ENCODE data around the gene SNED1. TPM values are rescaled to one million over a fixed set of nuclear protein-coding genes. Genes with fewer than 3 reads are reported as not detected.

SNED1 gene
- polyA plus RNA-seq = under 1 TPM in 2 of 3 donors, not detected in 1; 0.24 to 0.56 TPM

DNA sequence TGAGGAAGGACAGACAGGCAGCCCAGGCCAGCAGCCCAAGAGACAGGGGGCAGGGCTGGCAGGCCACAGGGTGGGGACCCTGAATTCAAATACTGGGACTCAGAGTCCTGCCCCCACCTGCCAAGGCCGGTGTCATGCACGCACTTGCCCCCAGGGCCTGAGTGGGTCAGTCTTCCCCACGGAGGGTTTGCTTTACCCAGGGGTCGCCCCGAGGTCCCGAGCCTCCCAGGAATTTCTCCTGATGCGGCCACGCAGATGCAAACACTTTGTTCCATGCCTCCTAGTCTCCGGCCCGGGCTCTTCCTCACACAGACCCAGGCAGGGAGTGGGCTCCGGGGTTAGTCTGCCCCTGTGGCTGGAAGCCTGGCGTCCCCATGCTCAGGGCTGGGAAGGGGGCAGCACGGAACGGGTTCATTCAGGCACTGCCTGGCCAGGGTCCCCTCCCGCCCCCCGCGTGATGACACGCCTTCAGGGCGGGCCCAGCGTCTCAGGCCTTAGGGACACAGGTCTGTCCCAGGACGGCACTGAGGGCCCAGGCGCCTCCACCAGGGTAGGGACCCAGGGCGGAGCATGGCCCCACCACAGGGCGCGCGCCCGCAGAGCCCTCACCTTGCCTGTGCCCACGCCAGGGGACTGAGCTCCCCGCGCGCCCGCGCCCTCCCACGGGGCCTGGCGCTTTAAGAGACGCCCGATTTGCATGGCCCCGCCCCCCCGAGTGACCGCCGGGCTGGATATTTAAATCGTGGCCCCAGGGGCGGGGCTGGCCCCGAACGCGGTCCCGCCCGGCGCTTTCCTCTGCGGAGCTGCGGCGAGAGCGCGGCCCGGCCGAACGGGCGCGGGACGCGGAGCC lies at the start of gene SNED1:
SNED1 (plus strand) TSS at position 763 of the 850 bp plus-strand sequence. CDS start 220 bp downstream, outside the sequence.
- peaks cover 0 to 7% of the 10 kb centered on the region in 2 donors for H3K4me1 Mint-ChIP-seq
- H3K27ac Mint-ChIP-seq = no peak within 1 kb of the TSS
- peaks cover 0 to 2% (median 0%) of the 10 kb centered on the region in 6 donors for H3K9me3 Mint-ChIP-seq
- H3K4me3 Mint-ChIP-seq = peak within 1 kb of the TSS; percentile 42 to 78 (median 64)
- no peaks in the 10 kb centered on the region for H3K36me3 Mint-ChIP-seq
- H3K27me3 Mint-ChIP-seq (ENCODE audit: low read depth in 3 of 3) = peaks cover 2 to 14% (median 3%) of the 10 kb centered on the region in 3 donors
- DNase-seq = peak; percentile 54 to 57 (median 55)

DNA sequence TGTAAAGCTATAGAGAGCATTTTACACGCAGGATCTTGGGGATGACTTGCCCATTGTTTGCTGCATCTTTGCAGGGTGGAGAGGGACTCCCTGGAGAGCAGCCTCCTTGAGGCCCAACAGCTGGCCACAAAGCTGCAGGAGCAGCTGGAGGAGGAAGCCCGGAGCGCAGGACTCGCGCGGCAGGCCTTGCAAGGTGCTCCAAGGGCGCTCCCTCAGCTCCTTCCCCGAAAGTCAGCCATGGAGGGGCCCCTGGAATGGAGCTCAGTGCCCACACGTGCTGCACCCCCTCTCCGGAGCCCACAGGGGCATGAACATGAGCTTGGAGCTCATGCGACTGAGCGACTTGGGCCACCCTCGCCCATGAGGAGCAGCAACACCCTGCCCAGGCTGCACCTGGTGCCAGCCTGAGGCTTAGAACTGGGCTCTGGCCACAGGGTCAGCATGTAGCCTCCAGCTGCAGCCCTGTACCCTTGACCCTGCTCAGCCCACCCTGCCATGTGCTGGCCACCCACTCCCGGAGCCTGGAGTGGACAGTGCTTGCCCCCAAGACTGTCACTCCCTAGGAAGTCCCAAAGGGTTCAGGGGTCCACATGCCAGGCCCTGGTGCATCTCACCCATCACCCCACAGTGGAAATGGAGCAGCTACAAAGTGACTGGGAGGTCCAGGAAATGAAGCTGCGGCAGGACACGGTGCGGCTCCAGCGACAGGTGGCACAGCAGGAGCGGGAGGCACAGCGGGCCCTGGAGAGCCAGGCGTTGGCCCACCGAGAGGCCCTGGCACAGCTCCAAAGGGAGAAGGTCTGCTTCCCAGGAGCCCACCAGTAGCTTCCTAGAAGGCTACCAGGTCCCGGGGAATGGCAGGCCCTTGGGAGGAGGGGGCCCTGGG lies 49.3 kb upstream of the SNED1 start:
- H3K4me3 Mint-ChIP-seq = no peak overlapping the region
- no peaks in the 10 kb centered on the region for H3K36me3 Mint-ChIP-seq
- H3K4me1 Mint-ChIP-seq = no peaks in the 10 kb centered on the region
- H3K27ac Mint-ChIP-seq = no peak overlapping the region
- H3K9me3 Mint-ChIP-seq = no peaks in the 10 kb centered on the region
- no peak for DNase-seq
- peaks cover 0 to 7% (median 0%) of the 10 kb centered on the region in 3 donors for H3K27me3 Mint-ChIP-seq (ENCODE audit: low read depth in 3 of 3)

DNA sequence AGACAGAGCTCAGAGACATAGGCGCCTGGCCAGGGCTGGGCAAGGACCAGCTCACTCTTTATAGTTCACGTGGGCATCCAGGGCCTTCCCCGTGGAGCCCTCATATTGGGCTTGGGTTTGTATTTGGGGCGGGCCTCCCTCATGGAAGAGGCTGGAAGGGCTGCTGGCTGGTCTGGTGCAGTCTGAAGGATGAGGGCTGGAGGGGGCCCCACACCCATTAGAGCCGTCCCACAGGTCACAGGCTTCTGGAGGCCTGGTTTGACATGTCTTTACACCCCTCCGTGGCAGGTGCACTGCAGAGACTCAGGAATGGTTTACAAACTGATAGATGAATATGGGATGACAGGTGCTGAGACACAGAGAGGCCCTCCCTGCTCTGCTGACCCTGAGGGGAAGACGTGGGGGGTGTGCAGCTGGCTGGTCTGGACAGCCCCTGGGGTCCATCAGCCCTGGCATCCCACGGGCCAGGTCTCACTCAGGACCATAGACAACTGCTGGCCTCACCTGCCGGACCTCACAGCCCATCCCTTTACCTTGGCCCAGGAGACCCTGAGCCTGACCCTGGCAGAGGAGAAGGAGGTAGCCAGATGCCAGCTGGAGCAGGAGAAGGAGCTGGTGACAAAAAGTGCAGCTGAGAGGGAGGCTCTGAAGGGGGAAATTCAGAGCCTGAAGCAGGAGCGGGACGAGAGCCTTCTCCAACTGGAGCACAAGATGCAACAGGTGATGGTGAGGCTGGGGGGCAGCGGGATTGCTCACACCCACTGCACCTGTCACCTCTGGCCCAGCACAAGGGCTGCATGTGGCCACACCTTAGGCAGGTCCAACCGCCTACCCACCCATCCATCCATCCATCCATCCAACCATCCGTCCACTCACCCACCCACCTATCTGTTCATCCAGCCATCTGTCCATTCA lies 48.4 kb upstream of the SNED1 start:
- Mint-ChIP-seq H3K36me3 (no peaks in the 10 kb centered on the region), H3K9me3 (no peaks in the 10 kb centered on the region), H3K27me3 (ENCODE audit: low read depth in 3 of 3) (peaks cover 0 to 7% (median 0%) of the 10 kb centered on the region in 3 donors), H3K4me3 (no peak overlapping the region), H3K27ac (no peak overlapping the region), H3K4me1 (no peaks in the 10 kb centered on the region)
- no peak for DNase-seq

DNA sequence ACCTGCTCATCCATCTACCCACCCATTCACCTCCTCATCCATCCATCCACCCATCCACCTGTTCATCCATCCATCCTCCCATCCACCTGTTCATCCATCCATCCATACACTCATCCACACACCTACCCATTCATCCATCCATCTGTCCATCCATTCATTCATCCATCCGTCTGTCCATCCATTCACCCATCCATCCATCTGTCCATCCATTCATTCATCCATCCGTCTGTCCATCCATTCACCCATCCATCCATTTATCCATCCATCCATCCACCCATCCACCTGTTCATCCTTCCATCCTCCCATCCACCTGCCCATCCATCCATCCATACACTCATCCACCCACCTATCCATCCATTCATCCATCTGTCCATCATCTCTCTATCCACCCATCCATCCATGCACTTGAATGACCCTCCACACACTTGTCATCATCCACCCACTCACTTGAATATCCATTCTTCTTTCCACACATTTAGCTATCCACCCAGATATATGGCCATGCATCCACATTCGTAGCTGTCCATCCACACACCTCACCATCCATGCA lies 47.3 kb upstream of the SNED1 start:
- Mint-ChIP-seq H3K27ac (no peak overlapping the region), H3K9me3 (no peaks in the 10 kb centered on the region), H3K36me3 (no peaks in the 10 kb centered on the region), H3K4me3 (no peak overlapping the region), H3K4me1 (no peaks in the 10 kb centered on the region), H3K27me3 (ENCODE audit: low read depth in 3 of 3) (peaks cover 0 to 3% (median 0%) of the 10 kb centered on the region in 3 donors)
- DNase-seq = no peak

DNA sequence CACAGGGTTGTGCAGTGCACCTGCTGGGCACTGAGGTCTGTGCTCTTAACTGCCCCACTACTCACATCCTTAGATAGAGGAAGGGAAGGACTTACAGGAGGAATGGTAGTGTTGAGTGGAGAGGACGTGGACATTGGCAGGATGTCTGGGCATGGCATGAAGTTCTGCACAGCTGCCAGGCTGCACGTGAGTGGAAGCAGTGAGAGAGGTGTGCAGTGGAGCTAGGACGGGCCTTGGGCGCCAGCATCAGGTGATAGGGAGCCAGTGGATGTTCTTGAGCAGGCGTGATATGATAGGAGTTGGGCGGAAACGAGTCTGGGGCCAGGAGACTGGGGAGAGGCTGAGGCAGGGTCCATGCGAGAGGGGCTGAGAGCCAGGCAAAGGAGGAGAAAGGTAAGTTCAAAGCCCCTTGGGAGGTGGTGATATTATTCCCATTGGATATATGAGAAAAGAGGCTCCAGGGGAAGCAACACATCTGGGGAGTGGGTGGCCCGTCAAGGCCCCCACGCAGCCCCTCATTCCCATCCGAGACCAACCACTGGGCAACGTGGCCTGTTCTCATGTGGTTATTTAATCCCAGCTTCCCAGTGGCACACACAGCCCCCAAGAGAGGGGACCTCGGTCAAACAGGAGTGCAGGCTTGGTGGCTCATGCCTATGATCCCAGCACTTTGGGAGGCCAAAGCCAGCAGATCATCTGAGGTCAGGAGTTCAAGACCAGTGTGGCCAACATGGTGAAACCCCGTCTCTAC lies 45.7 kb upstream of the SNED1 start:
- DNase-seq = no peak
- Mint-ChIP-seq H3K27me3 (ENCODE audit: low read depth in 3 of 3) (peaks cover 0 to 3% (median 0%) of the 10 kb centered on the region in 3 donors), H3K4me1 (no peaks in the 10 kb centered on the region), H3K27ac (no peak overlapping the region), H3K4me3 (no peak overlapping the region), H3K36me3 (no peaks in the 10 kb centered on the region), H3K9me3 (no peaks in the 10 kb centered on the region)

DNA sequence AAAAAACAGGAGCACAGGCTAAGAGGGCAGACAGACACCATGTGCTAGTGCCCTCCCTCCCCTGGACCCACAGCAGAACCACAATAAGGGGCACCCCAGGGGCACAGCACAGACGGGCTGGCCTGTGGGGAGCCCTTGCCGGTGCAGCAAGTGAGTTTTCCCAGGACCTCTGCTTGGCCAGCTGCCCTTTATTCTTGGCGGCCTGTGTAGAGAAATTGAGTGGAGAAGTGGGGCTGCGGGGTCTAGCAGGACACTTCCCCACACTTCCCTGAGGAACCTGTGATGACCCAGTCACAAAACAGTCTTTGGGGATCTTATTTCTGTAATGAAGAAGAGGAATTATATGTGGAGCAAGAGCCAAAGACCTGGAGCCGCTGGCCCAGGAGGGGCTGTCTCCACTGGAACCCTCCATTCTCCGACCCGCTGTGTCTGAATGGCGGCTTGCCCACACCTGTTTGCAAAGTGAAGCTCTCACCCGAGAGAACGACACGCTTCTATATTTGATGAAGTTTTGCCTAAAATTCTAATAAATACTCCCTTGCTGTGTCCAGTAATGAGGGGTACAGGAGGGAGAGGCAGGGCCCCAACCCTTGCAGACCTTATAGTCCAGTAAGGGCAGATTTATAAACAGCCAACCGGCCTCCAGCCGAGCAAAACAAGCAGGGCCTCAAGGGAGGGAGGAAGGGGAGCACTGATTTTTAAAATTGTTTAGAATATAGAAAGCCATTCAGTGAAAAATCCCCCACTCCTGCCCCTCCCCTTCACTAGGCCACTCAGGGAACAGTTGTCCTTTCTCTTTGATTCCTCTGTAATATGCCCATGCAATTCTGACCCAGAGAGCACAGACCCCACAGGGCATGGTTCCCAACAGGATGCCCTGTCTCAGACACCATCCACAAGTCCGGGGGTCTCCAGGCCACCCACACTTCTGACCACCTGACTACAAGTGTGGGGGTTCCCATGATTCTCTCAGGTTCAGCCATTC lies 44.7 kb upstream of the SNED1 start:
- no peak for DNase-seq
- Mint-ChIP-seq H3K4me1 (no peaks in the 10 kb centered on the region), H3K27me3 (ENCODE audit: low read depth in 3 of 3) (no peaks in the 10 kb centered on the region), H3K9me3 (no peaks in the 10 kb centered on the region), H3K36me3 (no peaks in the 10 kb centered on the region), H3K4me3 (no peak overlapping the region), H3K27ac (no peak overlapping the region)

DNA sequence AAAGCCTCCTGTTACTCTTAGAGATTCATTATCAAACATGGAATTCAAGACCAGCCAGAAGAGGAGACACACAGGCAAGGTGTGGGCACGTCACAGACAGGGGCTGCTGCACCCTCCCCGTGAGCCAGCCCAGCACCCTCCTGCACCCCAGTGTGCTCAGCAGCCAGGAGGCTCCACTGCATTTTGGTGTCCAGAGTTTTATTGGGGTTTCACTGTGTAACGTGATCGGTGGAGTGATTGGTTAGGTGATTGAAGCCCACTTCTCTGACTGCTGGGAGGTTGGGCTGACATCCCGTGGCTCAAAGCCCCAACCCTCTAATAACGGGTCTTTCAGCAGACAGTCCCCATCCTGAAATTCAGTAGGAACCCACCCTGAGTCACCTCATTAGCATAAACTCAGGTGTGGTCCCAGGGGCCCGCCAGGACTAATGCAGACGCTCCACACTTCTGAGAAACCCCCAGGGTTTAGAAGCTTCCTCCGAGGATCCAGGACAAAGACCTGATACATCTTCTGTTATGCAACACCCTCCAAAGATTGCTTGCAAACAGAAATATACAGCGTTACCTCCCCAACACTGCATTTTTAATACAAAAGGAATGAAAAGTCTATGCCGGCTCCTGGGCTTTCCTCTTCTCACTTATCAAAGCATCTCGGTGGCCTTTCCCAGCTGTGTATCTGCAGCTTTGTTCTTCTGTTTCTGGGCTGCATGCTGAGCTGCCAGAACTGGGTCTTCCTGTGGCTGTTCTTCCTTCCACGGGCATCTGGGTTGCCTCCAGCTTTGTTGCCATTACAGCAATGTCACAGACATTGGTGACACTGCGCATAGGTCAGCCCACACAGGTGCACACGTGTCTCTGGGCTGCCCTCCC lies 43.7 kb upstream of the SNED1 start:
- Mint-ChIP-seq H3K4me3 (no peak overlapping the region), H3K36me3 (no peaks in the 10 kb centered on the region), H3K4me1 (no peaks in the 10 kb centered on the region), H3K9me3 (no peaks in the 10 kb centered on the region), H3K27me3 (ENCODE audit: low read depth in 3 of 3) (no peaks in the 10 kb centered on the region), H3K27ac (no peak overlapping the region)
- no peak for DNase-seq

DNA sequence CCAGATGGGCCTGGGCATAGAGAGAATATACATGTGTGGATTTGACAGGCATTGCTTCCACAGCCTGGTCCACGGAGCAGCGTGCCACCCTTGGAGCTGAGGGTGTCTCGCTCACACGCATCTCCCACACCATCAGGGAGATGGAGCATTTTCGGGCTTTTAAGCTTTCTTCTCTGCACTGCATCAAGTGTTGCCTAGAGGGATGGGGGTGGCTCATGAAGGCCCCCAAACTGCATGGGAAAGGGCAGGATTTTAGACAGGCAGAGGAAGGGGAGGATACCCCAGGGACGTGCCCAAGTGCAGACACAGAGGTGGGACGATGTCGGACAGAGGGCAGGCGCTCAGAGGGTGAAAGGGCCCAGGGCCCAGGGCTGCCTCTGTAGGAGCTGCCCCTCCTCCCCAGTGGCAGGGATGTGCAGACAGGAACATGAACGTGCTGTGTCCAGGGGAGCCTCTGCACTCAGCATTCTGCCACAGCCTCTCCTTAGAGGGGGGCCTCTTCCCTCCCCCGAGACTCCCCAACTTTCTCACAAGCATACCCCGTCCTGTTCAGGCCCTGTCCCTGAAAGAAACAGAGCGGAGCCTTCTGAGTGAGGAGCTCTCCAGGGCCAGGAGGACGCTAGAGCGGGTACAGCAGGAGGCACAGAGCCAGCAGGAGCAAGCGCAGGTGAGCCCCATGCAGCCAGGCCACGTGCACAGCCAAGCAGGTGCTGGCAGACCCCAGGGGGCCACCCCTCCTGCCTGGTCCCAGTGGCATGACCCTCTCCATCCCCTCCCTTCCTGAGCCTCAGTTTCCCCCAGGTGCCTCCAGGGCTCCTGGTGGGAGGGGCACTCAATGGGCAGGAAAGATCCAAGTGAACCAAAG lies 42.9 kb upstream of the SNED1 start:
- H3K27me3 Mint-ChIP-seq (ENCODE audit: low read depth in 3 of 3) = no peaks in the 10 kb centered on the region
- H3K36me3 Mint-ChIP-seq = no peaks in the 10 kb centered on the region
- H3K4me3 Mint-ChIP-seq = no peak overlapping the region
- H3K4me1 Mint-ChIP-seq = no peaks in the 10 kb centered on the region
- DNase-seq = no peak
- H3K9me3 Mint-ChIP-seq = no peaks in the 10 kb centered on the region
- no peak overlapping the region for H3K27ac Mint-ChIP-seq

DNA sequence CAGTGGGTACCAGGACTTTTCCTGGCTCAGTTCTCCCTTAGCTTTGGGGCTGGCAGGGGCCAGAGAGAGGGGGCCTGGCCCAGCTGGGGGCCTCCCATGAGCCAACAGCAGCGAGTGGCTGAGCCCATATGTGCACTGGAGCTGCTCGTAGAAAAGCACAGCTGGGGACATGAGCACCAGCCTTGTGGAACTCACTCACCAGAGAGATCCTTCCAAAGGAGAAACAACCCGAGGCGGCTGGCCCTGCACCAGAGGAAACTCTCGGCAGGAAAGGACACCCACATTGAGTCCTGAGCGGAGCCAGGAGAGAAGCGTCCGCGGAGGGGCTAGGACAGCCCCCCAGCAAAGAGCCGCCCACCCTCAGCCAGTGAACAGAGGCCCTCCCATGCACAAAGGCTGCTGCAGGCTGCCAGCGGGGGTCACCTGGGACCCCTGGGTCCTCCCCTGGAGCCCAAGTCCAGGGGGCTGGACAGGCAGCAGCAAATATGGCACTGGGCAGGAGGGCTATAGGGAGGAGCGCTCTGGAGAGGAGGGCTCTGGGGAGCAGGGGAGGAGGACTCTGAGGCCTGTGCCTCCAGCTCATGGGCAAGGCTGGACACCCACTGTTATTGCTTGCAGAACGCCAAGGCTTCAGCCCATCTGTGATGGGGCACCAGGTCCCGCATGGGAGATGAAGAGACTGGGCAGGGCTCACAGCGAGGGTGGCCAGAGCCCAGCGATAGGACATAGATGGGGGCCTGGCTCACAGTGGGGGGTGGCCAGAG lies 42.1 kb upstream of the SNED1 start:
- Mint-ChIP-seq H3K9me3 (no peaks in the 10 kb centered on the region), H3K36me3 (no peaks in the 10 kb centered on the region), H3K4me1 (no peaks in the 10 kb centered on the region), H3K27me3 (ENCODE audit: low read depth in 3 of 3) (no peaks in the 10 kb centered on the region), H3K27ac (no peak overlapping the region), H3K4me3 (no peak overlapping the region)
- DNase-seq = no peak

Measured in immature natural killer cell (primary cell).